Cardiac fibroblast (primary cell): ENCODE measurements around the gene NANP.

Experiments used
- DNase-seq, 2 donors: peaks; one replicate each; pipeline versions ENCODE4 v3.0.0 to v3.0.0-alpha.2; 2010; ENCODE audit warnings: low read depth in 2 of 2
- H3K4me3 ChIP-seq, 2 donors: replicated peaks in 1 of 2; 1 replicate in 1 of 2; 2 replicates in 1 of 2; pipeline ENCODE4 v1.5.1; 2011; ENCODE audit warnings: low read depth in 2 of 2, low read length in 2 of 2, mild to moderate bottlenecking in 2 of 2, moderate library complexity in 1 of 2
- TF ChIP-seq, protein P1 (sequence below): IDR thresholded peaks from one replicate; pipeline ENCODE4 v1.5.1; 2011; ENCODE audit warnings: low read depth, mild to moderate bottlenecking, low read length, inconsistent platforms

The NANP gene

DNA sequence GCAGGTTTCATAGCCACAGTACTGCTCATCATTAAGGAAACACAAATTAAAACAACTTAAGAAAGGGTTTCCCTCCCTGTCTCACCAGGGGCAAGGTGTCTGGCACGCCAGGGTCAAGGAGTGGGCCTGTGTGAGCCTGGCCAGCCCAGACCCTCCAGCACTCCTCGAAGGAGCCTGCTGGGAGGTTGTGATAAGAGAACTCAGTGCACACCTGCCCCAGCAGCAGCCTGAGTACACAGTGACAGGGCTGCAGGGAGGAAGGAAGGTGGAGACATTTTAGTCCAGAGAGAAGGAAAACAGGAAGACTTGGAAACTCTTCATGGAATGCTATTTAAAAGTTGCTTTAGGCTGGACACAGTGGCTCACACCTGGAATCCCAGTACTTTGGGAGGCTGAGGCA is 52.6 kb downstream of the NANP start:
- H3K4me3 ChIP-seq, result no peak overlapping the region
- no peak for DNase-seq
- TF ChIP-seq, protein P1, sequence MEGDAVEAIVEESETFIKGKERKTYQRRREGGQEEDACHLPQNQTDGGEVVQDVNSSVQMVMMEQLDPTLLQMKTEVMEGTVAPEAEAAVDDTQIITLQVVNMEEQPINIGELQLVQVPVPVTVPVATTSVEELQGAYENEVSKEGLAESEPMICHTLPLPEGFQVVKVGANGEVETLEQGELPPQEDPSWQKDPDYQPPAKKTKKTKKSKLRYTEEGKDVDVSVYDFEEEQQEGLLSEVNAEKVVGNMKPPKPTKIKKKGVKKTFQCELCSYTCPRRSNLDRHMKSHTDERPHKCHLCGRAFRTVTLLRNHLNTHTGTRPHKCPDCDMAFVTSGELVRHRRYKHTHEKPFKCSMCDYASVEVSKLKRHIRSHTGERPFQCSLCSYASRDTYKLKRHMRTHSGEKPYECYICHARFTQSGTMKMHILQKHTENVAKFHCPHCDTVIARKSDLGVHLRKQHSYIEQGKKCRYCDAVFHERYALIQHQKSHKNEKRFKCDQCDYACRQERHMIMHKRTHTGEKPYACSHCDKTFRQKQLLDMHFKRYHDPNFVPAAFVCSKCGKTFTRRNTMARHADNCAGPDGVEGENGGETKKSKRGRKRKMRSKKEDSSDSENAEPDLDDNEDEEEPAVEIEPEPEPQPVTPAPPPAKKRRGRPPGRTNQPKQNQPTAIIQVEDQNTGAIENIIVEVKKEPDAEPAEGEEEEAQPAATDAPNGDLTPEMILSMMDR, result no peak

DNA sequence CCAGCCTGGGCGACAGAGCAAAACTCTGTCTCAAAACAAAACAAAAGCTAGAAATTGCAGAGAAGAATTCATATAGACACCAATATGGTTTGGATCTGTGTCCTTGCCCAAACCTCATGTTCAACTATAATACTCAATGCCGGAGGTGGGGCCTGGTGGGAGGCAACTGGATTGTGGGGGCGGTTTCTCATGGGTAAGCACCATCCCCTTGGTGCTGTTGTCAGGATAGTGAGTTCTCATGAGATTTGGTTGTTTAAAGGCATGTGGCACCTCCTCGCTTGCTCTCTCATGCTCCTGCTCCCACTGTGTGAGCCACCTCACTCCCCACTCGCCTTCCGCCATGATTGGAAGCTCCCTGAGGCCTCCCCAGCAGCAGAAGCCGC is 53.7 kb downstream of the NANP start:
- no peak overlapping the region for H3K4me3 ChIP-seq
- TF ChIP-seq, protein P1, result no peak
- DNase-seq, result no peak

DNA sequence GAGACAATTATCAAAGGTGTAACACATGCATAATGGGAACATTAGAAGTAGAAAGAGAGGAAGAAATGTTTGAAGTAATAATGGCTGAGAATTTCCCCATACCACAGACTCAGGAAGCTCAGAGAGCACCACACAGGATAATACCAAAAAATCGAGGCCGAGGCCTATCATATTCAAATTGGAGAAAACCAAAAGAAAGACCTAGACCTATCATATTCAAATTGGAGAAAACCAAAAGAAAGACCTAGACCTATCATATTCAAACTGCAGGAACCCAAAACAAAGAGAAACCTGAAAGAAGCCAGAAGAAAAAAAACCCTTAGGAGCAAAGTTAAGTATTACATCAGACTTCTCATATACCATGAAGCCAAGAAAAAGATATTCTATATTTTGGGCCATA is 56.5 kb downstream of the NANP start:
- H3K4me3 ChIP-seq, result no peak overlapping the region
- no peak for DNase-seq
- TF ChIP-seq, protein P1, result no peak

DNA sequence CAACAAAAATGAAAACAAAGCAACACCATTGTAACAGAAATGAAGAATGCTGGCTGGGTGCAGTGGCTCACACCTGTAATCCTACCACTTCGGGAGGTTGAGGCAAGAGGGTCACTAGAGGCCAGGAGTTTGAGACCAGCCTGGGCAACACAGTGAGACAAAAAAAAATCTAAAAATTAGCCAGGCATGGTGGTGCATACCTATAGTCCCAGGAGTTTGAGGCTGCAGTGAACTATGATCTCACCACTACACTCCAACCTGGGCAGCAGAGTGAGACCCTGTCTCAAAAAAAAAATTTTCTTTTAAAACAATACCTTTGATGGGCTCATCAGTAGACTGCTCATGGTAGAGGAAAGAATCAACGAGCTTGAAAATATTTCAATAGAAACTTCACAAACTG is 57.0 kb downstream of the NANP start:
- H3K4me3 ChIP-seq, result no peak overlapping the region
- TF ChIP-seq, protein P1, result no peak
- no peak for DNase-seq

DNA sequence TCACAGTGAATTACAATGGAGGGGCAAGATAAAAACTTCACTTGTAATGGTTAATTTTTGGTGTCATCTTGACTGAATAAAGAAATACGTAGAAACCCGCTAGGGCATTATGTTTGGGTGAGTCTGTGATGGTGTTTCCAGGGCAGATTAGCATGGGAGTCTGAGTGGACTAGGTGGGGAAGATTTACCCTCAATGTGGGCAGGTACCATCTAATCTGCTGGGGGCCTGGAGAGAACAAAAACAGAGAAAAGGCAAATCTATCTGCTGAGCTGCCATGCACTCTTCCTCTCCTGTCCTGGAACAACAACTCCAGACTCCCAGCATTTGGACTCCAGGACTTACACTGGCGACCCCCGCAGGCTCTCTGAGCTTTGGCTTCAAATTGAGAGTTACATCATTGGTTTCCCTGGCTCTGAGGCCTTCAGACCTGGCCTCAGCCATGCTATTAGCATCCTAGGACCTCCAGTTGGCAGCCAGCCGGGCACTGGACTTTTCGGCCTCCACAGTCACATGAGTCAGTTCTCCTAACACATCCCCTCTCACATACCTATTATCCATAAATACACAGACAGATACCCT is 58.1 kb downstream of the NANP start:
- no peak for DNase-seq
- TF ChIP-seq, protein P1, result no peak
- no peak overlapping the region for H3K4me3 ChIP-seq

DNA sequence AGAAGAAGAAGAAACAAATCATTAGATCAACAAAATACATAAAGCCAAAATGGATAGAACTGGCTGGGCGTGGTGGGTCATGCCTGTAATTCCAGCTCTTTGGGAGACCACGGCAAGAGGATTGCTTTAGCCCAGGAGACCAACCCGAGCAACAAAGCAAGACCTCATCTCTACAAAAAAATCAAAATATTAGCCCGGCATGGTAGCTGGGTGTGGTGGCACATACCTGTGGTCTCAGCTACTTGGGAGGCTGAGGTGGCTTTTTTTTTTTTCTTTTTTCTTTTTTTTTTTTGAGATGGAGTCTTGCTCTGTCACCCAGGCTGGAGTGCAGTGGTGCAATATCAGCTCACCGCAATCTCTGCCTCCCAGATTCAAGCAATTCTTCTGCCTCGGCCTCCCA is 59.9 kb downstream of the NANP start:
- no peak overlapping the region for H3K4me3 ChIP-seq
- TF ChIP-seq, protein P1, result no peak
- DNase-seq, result no peak

DNA sequence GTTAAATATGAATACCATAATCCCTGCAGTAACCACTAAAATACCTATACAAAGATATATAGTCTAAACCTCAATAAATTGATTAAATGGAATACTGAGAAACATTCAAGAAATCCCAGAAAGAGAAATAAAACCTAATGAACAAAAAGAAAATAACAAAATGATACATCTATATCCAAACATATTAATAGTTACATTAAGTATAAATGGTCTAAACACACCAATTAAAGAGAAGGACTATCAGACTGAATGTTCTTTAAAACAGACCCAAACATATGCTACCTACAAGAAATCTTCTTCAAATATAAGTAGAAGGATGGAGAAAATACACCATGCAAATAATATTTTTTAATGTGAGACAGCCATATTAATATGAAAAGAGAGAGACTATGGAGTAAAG is 60.5 kb downstream of the NANP start:
- DNase-seq, result no peak
- no peak overlapping the region for H3K4me3 ChIP-seq
- TF ChIP-seq, protein P1, result no peak
